ENCODE data around the gene CPPED1.

CPPED1 gene

DNA sequence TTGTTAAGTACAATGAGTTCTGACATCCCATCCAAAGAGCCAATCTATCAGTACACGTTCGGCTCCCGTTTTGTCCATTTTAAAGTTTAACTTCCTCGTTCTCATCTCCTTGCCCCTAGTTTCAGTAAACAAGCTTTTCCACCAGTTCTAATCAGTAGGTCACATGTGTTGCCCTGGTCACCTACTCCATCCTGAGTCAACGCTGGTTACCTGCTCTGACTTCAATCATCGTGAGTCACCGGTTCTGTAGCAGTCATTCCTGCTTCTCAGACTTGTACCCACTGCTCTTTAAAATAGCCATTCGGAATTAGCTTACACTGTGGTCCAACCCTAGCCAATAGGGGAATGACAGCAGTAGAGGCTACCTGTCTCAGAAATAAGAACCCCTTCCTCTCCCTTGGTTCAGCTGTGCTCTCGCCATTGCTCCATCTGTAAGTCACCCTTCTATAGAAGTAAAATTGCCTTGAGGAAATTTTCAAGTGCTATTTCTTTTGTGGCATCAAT lies 191.0 kb downstream of the CPPED1 start:
- no peak overlapping the region for H3K4me3 ChIP-seq (ENCODE audit: low read depth, low read length)

DNA sequence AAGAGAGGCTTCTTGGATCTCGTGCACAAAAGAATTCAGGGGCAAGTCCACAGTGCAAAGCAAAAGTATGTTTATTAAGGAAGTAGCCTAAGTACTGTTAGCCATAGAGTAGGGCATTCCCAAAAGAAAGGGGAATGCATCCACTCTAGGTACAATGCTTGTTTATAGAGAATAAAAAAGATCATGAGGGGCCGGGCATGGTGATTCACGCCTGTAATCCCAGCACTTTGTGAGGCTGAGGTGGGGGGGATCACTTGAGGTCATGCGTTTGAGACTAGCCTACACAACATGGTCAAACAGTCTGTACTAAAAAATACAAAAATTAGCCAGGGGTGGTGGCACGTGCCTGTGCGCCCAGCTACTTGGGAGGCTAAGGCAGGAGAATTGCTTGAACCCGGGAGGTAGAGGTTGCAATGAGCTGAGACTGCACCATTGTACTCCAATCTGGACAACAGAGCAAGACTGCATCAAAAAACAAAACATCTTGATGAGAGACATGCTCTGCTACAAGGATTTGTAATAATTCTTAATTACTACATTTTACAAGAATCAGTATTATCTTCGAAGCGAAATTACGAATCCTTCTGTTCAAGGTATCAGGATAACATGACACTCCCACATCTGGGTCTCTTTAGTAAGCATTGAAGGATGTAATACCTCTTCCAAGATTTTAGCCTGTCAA lies 191.6 kb downstream of the CPPED1 start:
- no CpG with 5 or more reads among the region's 10 CpGs for WGBS (ENCODE audit: extremely low coverage, insufficient coverage, insufficient read length)
- H3K4me2 ChIP-seq (ENCODE audit: low read length), result no peak overlapping the region
- H2BK120ac ChIP-seq (ENCODE audit: insufficient read depth, low read length, poor library complexity), result peak overlapping the region; percentile 24

More for the DNA sequence above, 191.0 kb downstream of the CPPED1 start:
- Histone ChIP-seq H3K4ac (ENCODE audit: low read depth, low read length) (no peak overlapping the region), H3K18ac (ENCODE audit: low read length) (no peak overlapping the region), H3K4me2 (ENCODE audit: low read length) (no peak overlapping the region), H3K79me1 (ENCODE audit: low read length) (no peaks in the 10 kb centered on the region), H3K9me3 (ENCODE audit: insufficient read depth, low read depth, low read length) (no peaks in the 10 kb centered on the region), H3K27ac (ENCODE audit: low read depth, low read length) (no peak overlapping the region), H2BK5ac (ENCODE audit: low read depth, low read length, poor library complexity) (no peak overlapping the region), H3K14ac (ENCODE audit: low read length) (no peak overlapping the region), H3K27me3 (ENCODE audit: insufficient read depth, low read length) (no peaks in the 10 kb centered on the region), H2BK120ac (ENCODE audit: insufficient read depth, low read length, poor library complexity) (no peak overlapping the region), H3K36me3 (ENCODE audit: control insufficient read depth in 1 of 2, insufficient read depth in 2 of 2, low read length in 2 of 2) (no peaks in the 10 kb centered on the region), H2AFZ (ENCODE audit: insufficient read depth, low read length, poor library complexity) (no peak overlapping the region), H3K79me2 (ENCODE audit: control insufficient read depth, insufficient read depth, low read length, poor library complexity) (no peaks in the 10 kb centered on the region), H4K91ac (ENCODE audit: low read depth, low read length) (no peak overlapping the region), H3K9ac (ENCODE audit: low read length) (no peak overlapping the region), H4K8ac (ENCODE audit: low read depth, low read length) (no peak overlapping the region), H3K23ac (ENCODE audit: low read length) (no peak overlapping the region), H2BK12ac (ENCODE audit: low read length) (no peak overlapping the region), H4K12ac (ENCODE audit: low read depth, low read length) (no peak overlapping the region), H2AK5ac (ENCODE audit: low read length) (no peak overlapping the region), H3K4me1 (ENCODE audit: control insufficient read depth in 1 of 2, insufficient read depth in 2 of 2, low read length in 2 of 2) (peaks cover 0 to 3% of the 10 kb centered on the region in 2 experiments)
- WGBS (ENCODE audit: extremely low coverage, insufficient coverage, insufficient read length), result no CpG with 5 or more reads among the region's 9 CpGs
- DNase-seq, result peak; percentile 90 to 91

DNA sequence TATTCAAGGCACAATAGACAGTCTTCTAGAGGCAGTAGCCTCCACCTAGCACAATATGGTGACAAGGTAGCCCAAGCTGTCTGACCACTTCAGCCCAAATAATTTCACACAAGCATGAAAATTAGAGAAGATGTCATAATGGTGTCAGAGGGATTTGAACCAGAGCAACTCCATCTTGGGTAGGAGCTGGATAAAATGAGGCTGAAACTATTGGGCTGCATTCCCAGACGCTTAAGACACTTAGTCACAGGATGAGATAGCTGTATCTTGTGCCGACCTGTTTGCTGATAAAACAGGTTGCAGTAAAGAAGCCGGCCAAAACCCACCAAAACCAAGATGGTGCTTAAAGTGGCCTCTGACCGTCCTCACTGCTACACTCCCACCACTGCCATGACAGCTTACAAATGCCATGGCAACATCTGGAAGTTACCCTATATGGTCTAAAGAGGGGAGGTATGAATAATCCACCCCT lies 192.6 kb downstream of the CPPED1 start:
- Histone ChIP-seq H3K9ac (ENCODE audit: low read length) (no peak overlapping the region), H2AFZ (ENCODE audit: insufficient read depth, low read length, poor library complexity) (no peak overlapping the region), H2AK5ac (ENCODE audit: low read length) (no peak overlapping the region), H2BK12ac (ENCODE audit: low read length) (no peak overlapping the region), H3K9me3 (ENCODE audit: insufficient read depth, low read depth, low read length) (no peaks in the 10 kb centered on the region), H3K27me3 (ENCODE audit: insufficient read depth, low read length) (no peaks in the 10 kb centered on the region), H3K4me1 (ENCODE audit: control insufficient read depth in 1 of 2, insufficient read depth in 2 of 2, low read length in 2 of 2) (peaks cover 0 to 3% of the 10 kb centered on the region in 2 experiments), H4K8ac (ENCODE audit: low read depth, low read length) (no peak overlapping the region), H2BK120ac (ENCODE audit: insufficient read depth, low read length, poor library complexity) (peak overlapping the region; percentile 34), H3K14ac (ENCODE audit: low read length) (no peak overlapping the region), H3K79me1 (ENCODE audit: low read length) (no peaks in the 10 kb centered on the region), H3K23ac (ENCODE audit: low read length) (no peak overlapping the region), H4K91ac (ENCODE audit: low read depth, low read length) (peak overlapping the region; percentile 55), H3K4me3 (ENCODE audit: low read depth, low read length) (no peak overlapping the region), H2BK5ac (ENCODE audit: low read depth, low read length, poor library complexity) (peak overlapping the region; percentile 22), H3K79me2 (ENCODE audit: control insufficient read depth, insufficient read depth, low read length, poor library complexity) (no peaks in the 10 kb centered on the region), H3K36me3 (ENCODE audit: control insufficient read depth in 1 of 2, insufficient read depth in 2 of 2, low read length in 2 of 2) (no peaks in the 10 kb centered on the region), H3K4me2 (ENCODE audit: low read length) (no peak overlapping the region), H3K4ac (ENCODE audit: low read depth, low read length) (no peak overlapping the region), H4K12ac (ENCODE audit: low read depth, low read length) (no peak overlapping the region), H3K18ac (ENCODE audit: low read length) (peak overlapping the region; percentile 14), H3K27ac (ENCODE audit: low read depth, low read length) (peak overlapping the region; percentile 14)
- DNase-seq, result peak; percentile 48 to 72
- WGBS (ENCODE audit: extremely low coverage, insufficient coverage, insufficient read length), result no CpG with 5 or more reads among the region's 4 CpGs

More for the DNA sequence above, 191.6 kb downstream of the CPPED1 start:
- no peak overlapping the region for H2AK5ac ChIP-seq (ENCODE audit: low read length)
- no peaks in the 10 kb centered on the region for H3K9me3 ChIP-seq (ENCODE audit: insufficient read depth, low read depth, low read length)
- no peak overlapping the region for H2BK12ac ChIP-seq (ENCODE audit: low read length)
- peak overlapping the region; percentile 25 for H3K14ac ChIP-seq (ENCODE audit: low read length)
- H2AFZ ChIP-seq (ENCODE audit: insufficient read depth, low read length, poor library complexity), result no peak overlapping the region
- no peaks in the 10 kb centered on the region for H3K79me2 ChIP-seq (ENCODE audit: control insufficient read depth, insufficient read depth, low read length, poor library complexity)
- H3K23ac ChIP-seq (ENCODE audit: low read length), result no peak overlapping the region
- DNase-seq, result no peak
- no peak overlapping the region for H4K12ac ChIP-seq (ENCODE audit: low read depth, low read length)
- H3K27me3 ChIP-seq (ENCODE audit: insufficient read depth, low read length), result no peaks in the 10 kb centered on the region
- H3K9ac ChIP-seq (ENCODE audit: low read length), result no peak overlapping the region
- H4K91ac ChIP-seq (ENCODE audit: low read depth, low read length), result peak overlapping the region; percentile 79
- H4K8ac ChIP-seq (ENCODE audit: low read depth, low read length), result no peak overlapping the region
- H3K4me3 ChIP-seq (ENCODE audit: low read depth, low read length), result no peak overlapping the region
- H3K36me3 ChIP-seq (ENCODE audit: control insufficient read depth in 1 of 2, insufficient read depth in 2 of 2, low read length in 2 of 2), result no peaks in the 10 kb centered on the region
- H3K4me1 ChIP-seq (ENCODE audit: control insufficient read depth in 1 of 2, insufficient read depth in 2 of 2, low read length in 2 of 2), result peaks cover 0 to 3% of the 10 kb centered on the region in 2 experiments
- no peak overlapping the region for H3K27ac ChIP-seq (ENCODE audit: low read depth, low read length)
- no peaks in the 10 kb centered on the region for H3K79me1 ChIP-seq (ENCODE audit: low read length)
- no peak overlapping the region for H3K4ac ChIP-seq (ENCODE audit: low read depth, low read length)
- H3K18ac ChIP-seq (ENCODE audit: low read length), result no peak overlapping the region
- H2BK5ac ChIP-seq (ENCODE audit: low read depth, low read length, poor library complexity), result no peak overlapping the region

DNA sequence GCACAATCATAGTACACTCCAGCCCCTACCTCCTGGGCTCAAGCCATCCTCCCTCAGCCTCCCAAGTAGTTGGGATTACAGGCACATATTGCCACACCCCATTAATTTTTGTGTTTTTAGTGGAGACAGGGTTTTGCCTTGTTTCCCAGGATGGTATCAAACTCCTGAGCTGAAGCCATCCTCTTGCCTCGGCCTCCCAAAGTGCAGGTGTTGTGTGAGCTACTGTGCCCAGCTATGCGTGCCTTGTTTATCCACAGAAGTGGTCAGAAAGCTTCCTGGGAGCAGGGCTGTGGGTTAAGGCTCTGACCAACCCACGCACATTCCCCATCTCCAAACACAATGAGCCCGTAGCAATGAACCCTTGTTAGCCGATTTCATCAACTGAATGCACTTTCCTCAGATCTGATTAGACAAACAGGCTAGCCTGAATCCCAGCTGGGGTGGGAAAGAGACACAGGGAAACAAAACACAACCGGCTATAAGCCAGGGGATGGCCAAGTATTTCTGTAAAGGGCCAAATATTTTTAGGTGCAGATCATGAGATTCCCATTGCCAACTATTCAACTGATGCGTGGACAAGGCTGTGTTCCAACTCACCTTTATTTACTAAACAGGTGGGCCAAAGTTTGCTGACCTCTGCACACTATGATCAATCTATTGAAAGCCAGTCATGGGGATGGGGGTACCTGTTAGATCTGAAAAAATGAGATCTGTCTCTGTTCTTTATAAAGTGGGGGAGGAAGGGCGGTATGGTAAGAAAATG lies 193.6 kb downstream of the CPPED1 start:
- Histone ChIP-seq H2BK120ac (ENCODE audit: insufficient read depth, low read length, poor library complexity) (peak overlapping the region; percentile 38), H2AFZ (ENCODE audit: insufficient read depth, low read length, poor library complexity) (no peak overlapping the region), H3K79me2 (ENCODE audit: control insufficient read depth, insufficient read depth, low read length, poor library complexity) (no peaks in the 10 kb centered on the region), H3K9ac (ENCODE audit: low read length) (no peak overlapping the region), H4K8ac (ENCODE audit: low read depth, low read length) (no peak overlapping the region), H4K12ac (ENCODE audit: low read depth, low read length) (no peak overlapping the region), H3K36me3 (ENCODE audit: control insufficient read depth in 1 of 2, insufficient read depth in 2 of 2, low read length in 2 of 2) (no peaks in the 10 kb centered on the region), H3K79me1 (ENCODE audit: low read length) (no peaks in the 10 kb centered on the region), H3K4ac (ENCODE audit: low read depth, low read length) (no peak overlapping the region), H2BK12ac (ENCODE audit: low read length) (no peak overlapping the region), H3K4me3 (ENCODE audit: low read depth, low read length) (no peak overlapping the region), H3K23ac (ENCODE audit: low read length) (no peak overlapping the region), H2BK5ac (ENCODE audit: low read depth, low read length, poor library complexity) (no peak overlapping the region), H3K4me2 (ENCODE audit: low read length) (no peak overlapping the region), H3K18ac (ENCODE audit: low read length) (no peak overlapping the region), H4K91ac (ENCODE audit: low read depth, low read length) (peak overlapping the region; percentile 39), H2AK5ac (ENCODE audit: low read length) (no peak overlapping the region), H3K9me3 (ENCODE audit: insufficient read depth, low read depth, low read length) (no peaks in the 10 kb centered on the region), H3K27ac (ENCODE audit: low read depth, low read length) (peak overlapping the region; percentile 18), H3K14ac (ENCODE audit: low read length) (peak overlapping the region; percentile 40), H3K27me3 (ENCODE audit: insufficient read depth, low read length) (no peaks in the 10 kb centered on the region), H3K4me1 (ENCODE audit: control insufficient read depth in 1 of 2, insufficient read depth in 2 of 2, low read length in 2 of 2) (peaks cover 0 to 3% of the 10 kb centered on the region in 2 experiments)
- no CpG with 5 or more reads among the region's 8 CpGs for WGBS (ENCODE audit: extremely low coverage, insufficient coverage, insufficient read length)
- DNase-seq, result peak; percentile 89 to 92

Data from trophoblast cell (in vitro differentiated cells and primary cell).